HK-2 (cell line): Measurements from ENCODE around the gene BAIAP2L2.
"Not testable (repeated sequence)": the region's sequence is repeated elsewhere in the genome, so short reads cannot be mapped to it uniquely, and the experiment has no call there.

Experiments used
- DNase-seq: peaks from one replicate; pipeline ENCODE4 v3.0.0-alpha.2; 2018; ENCODE audit not compliant: unreplicated experiment

The BAIAP2L2 gene

DNA sequence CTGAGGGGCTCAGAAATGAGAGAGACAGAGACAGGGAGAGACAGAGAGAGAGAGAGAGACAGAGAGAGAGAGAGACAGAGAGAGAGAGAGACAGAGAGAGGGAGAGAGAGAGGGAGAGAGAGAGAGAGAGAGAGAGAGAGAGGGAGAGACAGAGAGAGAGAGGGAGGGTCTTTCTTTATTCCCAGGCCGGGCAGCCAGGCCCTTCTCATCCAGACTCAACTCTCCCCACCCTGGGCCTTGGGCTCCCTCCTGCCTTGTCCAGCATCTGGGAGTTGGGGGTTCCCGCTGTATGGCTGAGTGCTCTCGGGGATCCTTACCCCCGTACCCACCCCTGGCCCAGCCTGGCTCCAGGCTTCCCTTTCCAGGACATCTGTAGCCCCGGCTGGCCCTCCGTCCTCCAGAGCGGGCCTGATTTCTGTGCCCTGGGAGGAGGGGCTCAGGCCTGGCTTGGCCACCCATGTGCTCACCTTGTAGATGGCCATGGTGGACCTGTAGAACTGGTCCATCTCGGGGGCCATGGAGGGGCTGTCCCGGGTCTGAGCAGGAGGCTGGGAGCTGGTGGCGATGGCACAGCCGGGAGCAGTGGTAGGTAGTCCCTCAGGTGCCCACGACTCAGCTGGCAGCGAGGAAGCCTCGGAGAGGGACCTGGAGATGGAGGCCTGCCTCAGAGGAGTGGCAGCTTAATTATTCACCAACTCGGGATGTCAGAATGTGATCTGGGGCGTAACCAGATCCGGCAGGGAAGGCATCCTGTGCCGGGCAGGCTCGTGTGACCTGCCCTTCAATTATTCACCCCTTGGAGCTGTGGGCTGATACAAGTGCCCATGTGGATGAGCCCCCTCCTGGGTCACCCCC, at the start of gene BAIAP2L2:
BAIAP2L2 (minus strand) TSS at position 677 of the 855 bp plus-strand sequence; CDS start at position 518, 159 bp downstream.
- peak; percentile 82 for DNase-seq

- DNase-seq, result no peak
Measured at GRCh38 chr22:38155703-38156102, 45.2 kb upstream of the BAIAP2L2 start.

- DNase-seq, result not testable (repeated sequence)
Measured at GRCh38 chr22:38154563-38154915, 44.1 kb upstream of the BAIAP2L2 start.

DNA sequence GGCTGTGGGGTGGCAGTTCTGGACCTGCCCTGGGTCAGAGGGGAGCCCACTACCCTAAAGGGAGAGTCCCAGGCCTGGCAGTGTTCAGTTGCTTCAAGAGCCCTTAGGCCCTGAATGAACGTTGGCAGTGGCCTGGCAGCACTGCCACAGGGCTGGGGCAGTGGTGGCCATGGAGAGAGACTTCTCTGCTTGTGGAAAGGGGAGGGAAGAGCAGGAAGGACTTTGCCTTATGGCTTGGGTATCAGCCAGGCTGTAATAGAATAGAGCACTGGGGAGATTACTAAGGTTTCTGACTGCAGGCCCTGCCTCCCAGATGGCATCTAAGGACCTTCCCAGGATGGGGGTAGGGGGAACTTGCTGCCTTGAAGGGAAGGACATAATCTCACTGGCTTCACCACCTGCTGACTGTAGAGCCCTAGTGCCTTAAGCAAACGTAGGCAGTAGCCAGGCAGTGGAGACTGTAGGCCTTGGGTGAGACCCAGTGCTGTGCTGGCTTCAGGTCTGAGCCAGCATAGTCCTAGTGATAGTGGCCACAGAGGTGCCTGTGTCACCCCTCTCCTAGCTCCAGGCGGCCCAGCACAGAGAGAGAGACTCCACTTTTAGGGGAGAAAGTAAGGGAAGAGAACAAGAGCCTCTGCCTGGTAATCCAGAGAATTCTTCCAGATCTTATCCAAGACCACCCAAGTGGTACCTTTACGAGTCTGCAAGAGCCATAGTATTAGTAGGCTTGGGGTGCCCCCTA, 43.5 kb upstream of the BAIAP2L2 start:
- no peak for DNase-seq

- DNase-seq, result no peak
Measured at GRCh38 chr22:38151126-38151500, 40.6 kb upstream of the BAIAP2L2 start.

DNA sequence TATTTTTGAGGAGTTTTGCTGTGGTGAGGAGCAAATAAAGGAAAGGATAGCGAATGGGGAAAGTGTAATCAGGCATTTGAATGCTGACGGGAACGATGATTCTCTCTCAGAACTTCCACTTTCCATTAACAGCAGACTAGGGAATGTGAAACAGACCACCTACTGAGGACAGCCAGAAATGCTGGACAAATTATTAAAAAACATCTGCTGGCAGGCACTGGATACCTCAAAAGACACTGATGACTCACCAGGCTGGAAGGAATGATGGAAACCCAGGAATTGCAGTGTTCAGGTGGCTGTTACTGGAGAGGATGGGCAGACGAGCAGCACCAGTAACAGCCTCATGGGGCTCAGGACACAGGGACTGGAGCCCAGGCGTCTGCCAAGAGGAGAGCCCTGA, 37.8 kb upstream of the BAIAP2L2 start:
- DNase-seq, result no peak

DNA sequence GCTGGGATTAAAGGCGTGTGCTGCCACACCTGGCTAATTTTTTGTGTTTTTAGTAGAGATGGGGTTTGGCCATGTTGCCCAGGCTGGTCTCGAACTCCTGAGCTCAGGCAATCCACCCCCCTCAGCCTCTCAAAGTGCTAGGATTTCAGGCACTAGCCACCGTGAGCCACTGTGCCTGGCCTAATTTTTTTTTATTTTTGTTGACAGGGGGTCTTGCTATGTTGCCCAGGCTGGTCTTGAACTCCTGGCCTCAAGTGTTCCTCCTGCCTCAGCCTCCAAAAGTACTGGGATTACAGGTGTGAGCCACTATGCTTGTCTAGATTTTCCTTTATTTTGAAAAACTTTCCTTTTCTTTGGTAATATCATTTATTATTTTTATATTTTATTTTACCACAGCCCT, 35.7 kb upstream of the BAIAP2L2 start:
- DNase-seq, result not testable (repeated sequence)

DNA sequence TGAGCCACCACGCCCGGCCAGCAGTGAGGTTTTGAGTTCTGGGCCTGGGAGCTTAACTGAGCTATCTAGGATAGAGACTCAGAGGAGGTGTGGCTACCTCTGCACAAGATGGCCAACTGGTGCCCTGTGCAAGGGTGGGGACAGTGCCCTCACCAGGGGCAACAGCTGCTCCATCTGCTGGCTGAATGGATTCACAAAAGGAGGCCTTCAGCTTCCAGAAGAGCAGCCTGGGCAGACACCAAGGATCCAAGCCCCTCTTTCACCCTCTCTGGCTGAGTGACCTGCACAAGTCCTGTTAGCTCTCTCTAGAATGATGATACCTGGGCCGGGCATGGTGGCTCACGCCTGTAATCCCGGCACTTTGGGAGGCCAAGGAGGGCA, 33.5 kb upstream of the BAIAP2L2 start:
- DNase-seq, result no peak

DNA sequence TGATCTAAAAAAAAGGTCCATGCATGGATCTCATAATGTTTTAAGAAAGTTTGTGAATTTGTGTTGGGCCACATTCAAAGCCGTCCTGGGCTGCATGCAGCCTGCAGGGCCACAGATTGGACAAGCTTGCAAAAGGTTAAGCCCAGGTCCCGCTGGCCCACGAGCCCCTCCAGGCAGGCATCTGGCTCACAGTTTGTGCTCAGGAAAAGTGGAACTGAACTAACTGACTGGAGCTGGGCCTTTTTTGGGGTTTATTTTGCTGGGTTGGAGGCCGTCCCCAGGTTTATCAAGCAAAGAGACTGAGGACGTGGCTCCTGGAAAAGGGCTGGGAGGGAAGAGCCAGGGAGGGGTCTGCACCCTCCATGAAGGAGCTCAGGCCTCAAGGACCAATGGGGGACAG, 32.1 kb upstream of the BAIAP2L2 start:
- no peak for DNase-seq

- DNase-seq, result no peak
Measured at GRCh38 chr22:38141217-38141973, 30.9 kb upstream of the BAIAP2L2 start.

- no peak for DNase-seq
Measured at GRCh38 chr22:38139901-38140300, 29.4 kb upstream of the BAIAP2L2 start.

- no peak for DNase-seq
Measured at GRCh38 chr22:38138961-38139360, 28.5 kb upstream of the BAIAP2L2 start.

- DNase-seq, result no peak
Measured at GRCh38 chr22:38137876-38138687, 27.6 kb upstream of the BAIAP2L2 start.

GRCh38 chr22:38136607-38137006, 26.1 kb upstream of the BAIAP2L2 start:
- no peak for DNase-seq

GRCh38 chr22:38135133-38135706, 24.7 kb upstream of the BAIAP2L2 start:
- peak; percentile 53 for DNase-seq

GRCh38 chr22:38133331-38133730, 22.8 kb upstream of the BAIAP2L2 start:
- DNase-seq, result no peak

GRCh38 chr22:38132794-38133193, 22.3 kb upstream of the BAIAP2L2 start:
- DNase-seq, result no peak

DNA sequence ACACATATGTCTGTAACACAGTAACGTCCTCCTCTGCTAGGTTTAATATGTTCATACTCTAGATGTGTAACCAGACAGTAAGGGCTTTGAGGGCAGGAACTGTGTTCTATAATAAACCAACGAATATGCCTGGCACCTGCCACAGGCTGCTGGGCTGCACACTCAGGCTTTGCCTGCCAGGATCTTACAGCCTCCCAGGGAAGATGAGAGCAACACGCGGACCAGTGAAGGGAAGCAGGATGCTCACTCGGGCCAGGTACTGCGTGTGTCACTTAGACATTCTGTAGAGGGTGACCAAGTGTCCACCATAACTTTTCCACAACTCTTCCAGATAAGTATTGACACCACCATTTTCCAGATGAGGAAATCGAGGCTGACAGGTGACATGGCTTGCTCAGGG, 21.7 kb upstream of the BAIAP2L2 start:
- no peak for DNase-seq

- DNase-seq, result no peak
Measured at GRCh38 chr22:38131399-38131798, 20.9 kb upstream of the BAIAP2L2 start.

DNA sequence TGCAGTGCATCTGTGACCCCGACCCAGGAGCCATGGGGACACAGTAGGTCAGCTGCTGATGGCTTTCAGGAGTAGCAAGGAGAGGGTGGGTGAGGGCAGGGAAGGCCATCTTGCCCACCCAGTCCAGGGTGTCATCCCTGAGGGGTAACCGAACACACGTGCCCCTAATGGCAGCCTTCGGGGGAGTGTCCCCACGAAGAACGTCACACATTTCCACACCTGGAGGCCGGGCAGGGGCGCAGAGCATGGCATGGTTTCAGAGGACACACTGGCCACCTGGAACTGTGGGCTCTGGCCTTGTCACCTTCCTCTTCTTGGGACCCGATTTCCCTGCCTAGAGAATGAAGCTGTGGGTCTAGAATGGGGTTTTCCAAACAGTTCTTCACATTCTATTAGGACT, 19.4 kb upstream of the BAIAP2L2 start:
- DNase-seq, result no peak

GRCh38 chr22:38129021-38129420, 18.5 kb upstream of the BAIAP2L2 start:
- DNase-seq, result no peak
